ENCODE data around the gene MTG2.

MTG2 gene

GRCh38 chr20:62236766-62237513 is 54.1 kb downstream of the MTG2 start:
- DNase-seq, result no peak

- DNase-seq, result no peak
Observed at GRCh38 chr20:62237514-62237800, 54.6 kb downstream of the MTG2 start.

GRCh38 chr20:62237801-62238568 is 55.2 kb downstream of the MTG2 start, which contains the start of gene OSBPL2:
Gene OSBPL2 (plus strand): TSS chr20:62238521. CDS start chr20:62256185, 17,664 bp downstream.
- DNase-seq, result peak; percentile 85

- no peak for DNase-seq
Observed at GRCh38 chr20:62238569-62239277, 55.9 kb downstream of the MTG2 start.

- no peak for DNase-seq
Observed at GRCh38 chr20:62239278-62239879, 56.6 kb downstream of the MTG2 start.

- no peak for DNase-seq
Observed at GRCh38 chr20:62240020-62240685, 57.3 kb downstream of the MTG2 start.

- no peak for DNase-seq
Observed at GRCh38 chr20:62241506-62241905, 58.7 kb downstream of the MTG2 start.

GRCh38 chr20:62242176-62242575 is 59.3 kb downstream of the MTG2 start:
- no peak for DNase-seq

GRCh38 chr20:62243106-62243505 is 60.3 kb downstream of the MTG2 start:
- no peak for DNase-seq

- no peak for DNase-seq
Observed at GRCh38 chr20:62243906-62244515, 61.2 kb downstream of the MTG2 start.

GRCh38 chr20:62244644-62245108 is 61.8 kb downstream of the MTG2 start:
- no peak for DNase-seq

GRCh38 chr20:62245911-62246280 is 63.1 kb downstream of the MTG2 start:
- no peak for DNase-seq

- no peak for DNase-seq
Observed at GRCh38 chr20:62246431-62246830, 63.6 kb downstream of the MTG2 start.

GRCh38 chr20:62246872-62247652 is 64.2 kb downstream of the MTG2 start:
- no peak for DNase-seq

GRCh38 chr20:62248890-62249560 is 66.2 kb downstream of the MTG2 start:
- no peak for DNase-seq

GRCh38 chr20:62252342-62252966 is 69.6 kb downstream of the MTG2 start:
- DNase-seq, result no peak

Measured in DMS 273 treated with DMSO at 0.1 percent for 48 hours (cell line).